ENCODE data around the gene TPCN1.

GRCh38 chr12:113261847-113262470, 40.7 kb downstream of the TPCN1 start:
- TF ChIP-seq CTCF (conservative IDR thresholded peaks at IDR 0.05; ENCODE audit: low read depth, low read length) (no peak), EZH2 (IDR thresholded peaks at IDR 0.05; ENCODE audit: borderline replicate concordance, low read depth, low read length, poor library complexity, severe bottlenecking) (no peak)
